GM19395 (cell line): ENCODE data around the gene PJVK.
"Not testable (repeated sequence)": the region's sequence is repeated elsewhere in the genome, so short reads cannot be mapped to it uniquely, and the experiment has no call there.

Experiments
- ATAC-seq: cut with Tn5 transposase; IDR thresholded peaks from one replicate; pipeline ENCODE4 v1.9.1; 2021; ENCODE audit warnings: mild to moderate bottlenecking, moderate library complexity; ENCODE audit not compliant: unreplicated experiment

The PJVK gene

DNA sequence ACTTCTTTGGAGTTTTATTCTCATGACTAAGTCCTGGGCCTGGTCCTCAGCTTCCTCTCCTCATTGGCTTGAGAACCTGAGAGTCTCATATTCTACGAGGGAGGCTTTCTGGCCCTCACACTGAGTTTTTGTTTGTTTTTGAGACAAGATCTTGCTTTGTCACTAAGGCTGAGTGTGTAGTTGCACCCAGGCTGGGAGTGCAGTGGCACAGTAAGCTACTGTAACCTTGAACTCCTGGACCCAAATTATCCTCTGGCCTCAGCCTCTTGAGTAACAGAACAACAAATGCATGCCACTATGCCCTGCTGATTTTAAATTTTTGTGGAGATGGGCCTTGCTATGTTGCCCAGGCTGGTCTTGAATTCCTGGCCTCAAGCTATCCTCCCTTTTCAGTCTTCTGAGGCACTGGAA is 22.8 kb upstream of the PJVK start:
- ATAC-seq: no peak

GRCh38 chr2:178429336-178429735 is 21.8 kb upstream of the PJVK start:
- no peak for ATAC-seq

DNA sequence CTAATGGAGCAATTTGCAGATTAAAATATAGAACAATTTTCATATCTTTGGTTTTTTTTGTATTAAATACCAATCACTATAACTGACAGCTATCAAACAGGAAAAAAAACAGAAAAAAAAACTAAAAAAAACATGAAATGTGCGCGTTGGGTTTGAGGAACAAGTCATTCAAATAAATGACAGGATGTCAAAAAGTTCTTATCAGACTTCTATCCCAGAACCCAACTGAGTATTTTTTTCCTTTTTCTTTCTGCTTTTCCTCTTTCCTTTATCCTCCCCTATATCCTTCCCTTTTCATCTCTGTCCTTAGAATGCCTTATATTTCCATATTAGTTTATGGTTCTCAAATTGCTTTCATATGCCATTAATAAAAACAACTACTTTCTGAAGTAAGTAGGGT is 14.5 kb upstream of the PJVK start:
- ATAC-seq: no peak

- ATAC-seq: no peak
Observed at GRCh38 chr2:178441426-178441825, 9.8 kb upstream of the PJVK start.

DNA sequence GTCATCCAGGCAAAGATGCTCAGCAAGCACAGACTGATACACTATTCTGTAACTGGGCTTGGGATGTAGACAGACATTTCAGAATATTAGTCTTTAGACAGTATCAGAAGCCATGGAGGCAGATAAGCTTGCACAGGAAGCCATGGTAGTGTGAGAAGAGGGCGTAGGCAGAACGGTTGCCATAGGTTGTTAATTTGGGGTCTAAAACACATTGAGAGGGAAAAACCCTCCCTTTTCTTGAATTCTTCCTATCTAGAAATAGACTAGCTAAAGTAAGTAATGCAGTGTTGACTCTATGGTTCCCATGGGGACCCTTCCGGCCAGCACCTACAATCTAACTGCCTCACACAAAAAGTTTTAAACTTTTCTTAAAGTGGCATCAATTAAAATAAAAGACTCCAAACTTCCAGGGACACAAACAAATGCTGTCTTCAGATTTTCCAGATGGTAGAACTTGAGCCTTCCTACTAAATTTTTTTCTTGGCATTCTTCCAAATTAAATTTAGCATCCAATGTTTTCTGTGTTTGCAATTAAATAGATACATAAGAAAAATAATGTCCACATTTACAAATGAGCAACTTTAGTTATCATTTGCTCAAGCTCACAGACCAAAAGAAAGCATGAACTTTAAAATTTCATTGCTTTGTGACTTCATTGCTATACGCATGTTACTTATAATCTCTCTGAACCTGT is 2.1 kb upstream of the PJVK start:
- ATAC-seq: no peak

DNA sequence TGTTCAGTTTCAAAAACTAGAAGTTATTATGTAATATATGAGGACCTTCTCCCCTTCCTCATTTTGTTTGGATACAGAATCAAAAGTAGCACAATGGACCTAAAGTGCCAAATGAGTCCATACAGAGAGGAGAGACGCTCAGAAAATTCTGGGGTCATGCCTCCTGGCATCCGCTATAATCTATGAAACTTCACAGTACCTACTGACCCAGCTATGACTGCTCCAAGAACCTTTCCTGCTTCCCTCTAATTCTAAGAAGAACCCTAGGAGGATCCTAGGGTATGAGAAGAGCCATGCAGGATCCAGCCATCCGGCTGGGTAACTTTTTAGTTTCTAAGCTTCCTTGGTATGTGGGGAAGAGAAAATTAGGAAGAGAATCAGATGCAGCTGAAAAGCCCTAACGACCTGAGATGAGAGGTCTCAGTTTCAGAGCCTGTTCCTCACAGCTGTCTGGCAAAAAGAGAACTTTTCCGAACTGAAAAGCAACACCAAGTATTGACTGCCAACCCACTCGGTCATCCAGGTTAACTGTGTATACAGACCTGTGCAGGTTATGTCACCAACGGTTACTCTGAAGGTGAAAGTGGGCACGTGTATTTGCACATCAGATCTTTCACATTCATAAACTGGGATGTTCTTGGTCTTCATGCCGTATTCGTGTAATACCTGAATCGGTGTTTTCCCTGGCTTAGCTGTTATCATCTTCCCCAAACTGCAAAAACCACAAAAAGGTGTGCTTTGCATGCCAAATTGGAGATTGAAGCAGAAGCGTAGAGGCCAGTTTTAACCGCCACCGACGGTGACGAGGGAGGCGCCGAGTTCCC is 1.3 kb upstream of the PJVK start:
- peak; percentile 7 for ATAC-seq

GRCh38 chr2:178450524-178450773 is 729 bp upstream of the PJVK start:
- ATAC-seq: peak; percentile 58

DNA sequence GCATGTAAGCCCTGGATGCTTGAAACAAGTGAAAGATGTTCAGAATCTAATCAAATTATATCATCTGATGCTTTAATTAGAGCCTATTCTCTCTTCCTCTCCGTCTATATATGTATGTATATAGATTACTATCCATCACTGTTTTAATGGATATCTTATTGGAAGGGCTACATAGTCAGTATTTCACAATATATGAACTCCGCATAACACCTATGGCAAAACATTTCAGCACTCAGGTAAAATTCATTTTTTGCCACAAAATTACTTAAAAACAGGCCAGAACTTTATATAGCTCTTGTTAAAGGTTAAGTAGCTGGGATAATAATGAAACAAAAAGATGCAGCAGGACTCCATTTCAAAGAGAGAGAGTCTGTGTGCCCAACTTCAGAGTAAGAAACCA is 1.2 kb downstream of the PJVK start:
- no peak for ATAC-seq

- no peak for ATAC-seq
Observed at GRCh38 chr2:178452870-178453269, 1.7 kb downstream of the PJVK start.

- no peak for ATAC-seq
Observed at GRCh38 chr2:178455947-178456346, 4.8 kb downstream of the PJVK start.

DNA sequence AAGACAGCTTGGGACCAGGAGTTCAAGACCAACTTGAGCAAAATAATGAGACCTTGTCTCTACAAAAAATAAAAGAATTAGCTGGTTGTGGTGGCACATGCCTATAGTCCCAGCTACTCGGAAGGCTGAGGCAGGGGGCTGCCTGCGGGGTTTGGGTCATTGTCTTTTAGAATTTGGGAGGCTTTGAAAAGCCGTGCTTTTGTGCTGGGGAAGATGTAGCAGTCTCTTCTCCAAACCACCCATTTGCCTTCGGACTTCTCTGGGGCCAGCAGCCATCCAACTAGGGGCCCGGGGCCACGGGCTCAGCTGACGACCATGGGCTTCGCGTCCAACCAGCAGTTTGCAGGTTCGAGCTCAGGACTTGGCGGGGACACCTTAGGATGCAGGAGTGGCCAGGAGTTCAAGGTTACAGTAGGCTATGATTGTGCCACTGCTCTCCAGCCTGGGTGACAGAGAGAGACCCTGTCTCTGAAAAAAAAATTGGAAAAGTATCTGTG is 6.3 kb downstream of the PJVK start:
- no peak for ATAC-seq

- ATAC-seq: no peak
Observed at GRCh38 chr2:178469219-178469849, 18.2 kb downstream of the PJVK start.

- ATAC-seq: not testable (repeated sequence)
Observed at GRCh38 chr2:178471313-178471712, 20.1 kb downstream of the PJVK start.

DNA sequence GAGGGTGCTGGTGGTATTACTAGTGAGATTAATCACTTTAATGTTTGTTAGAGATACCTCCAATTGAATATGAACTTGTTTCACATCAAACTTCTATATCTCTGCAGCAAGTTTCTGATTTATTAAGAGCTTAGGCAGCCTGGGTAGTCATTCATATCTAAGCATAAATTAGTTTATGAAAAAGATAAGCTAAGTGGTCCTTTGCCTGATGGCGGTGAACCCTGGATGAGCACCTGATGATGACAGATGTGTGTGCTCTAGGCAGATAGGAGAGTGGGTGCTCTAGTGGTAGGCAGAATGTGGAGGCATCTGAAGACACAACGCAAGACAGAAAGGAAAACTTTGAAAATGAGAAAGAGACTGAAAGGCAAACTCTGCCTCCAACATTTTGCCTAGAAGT is 22.2 kb downstream of the PJVK start:
- ATAC-seq: no peak

GRCh38 chr2:178473931-178474330 is 22.8 kb downstream of the PJVK start:
- ATAC-seq: no peak

DNA sequence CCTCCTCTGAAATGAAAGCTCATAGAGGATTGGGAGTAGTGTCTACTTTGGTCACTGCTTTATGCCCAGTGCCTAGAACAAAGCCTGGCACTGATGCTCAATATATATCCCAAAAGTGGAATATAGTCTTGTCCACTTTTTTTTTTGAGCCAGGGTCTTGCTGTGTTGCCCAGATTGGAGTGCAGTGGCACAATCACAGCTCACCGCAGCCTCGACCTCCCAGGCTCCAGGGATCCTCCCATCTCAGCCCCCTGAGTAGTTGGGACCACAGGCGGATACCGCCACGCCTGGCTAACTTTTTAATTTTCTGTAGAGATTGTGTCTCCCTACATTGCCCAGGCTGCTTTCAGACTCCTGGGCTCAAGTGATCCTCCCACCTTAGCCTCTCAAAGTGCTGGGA is 23.4 kb downstream of the PJVK start:
- no peak for ATAC-seq

- ATAC-seq: no peak
Observed at GRCh38 chr2:178476477-178476876, 25.3 kb downstream of the PJVK start.

DNA sequence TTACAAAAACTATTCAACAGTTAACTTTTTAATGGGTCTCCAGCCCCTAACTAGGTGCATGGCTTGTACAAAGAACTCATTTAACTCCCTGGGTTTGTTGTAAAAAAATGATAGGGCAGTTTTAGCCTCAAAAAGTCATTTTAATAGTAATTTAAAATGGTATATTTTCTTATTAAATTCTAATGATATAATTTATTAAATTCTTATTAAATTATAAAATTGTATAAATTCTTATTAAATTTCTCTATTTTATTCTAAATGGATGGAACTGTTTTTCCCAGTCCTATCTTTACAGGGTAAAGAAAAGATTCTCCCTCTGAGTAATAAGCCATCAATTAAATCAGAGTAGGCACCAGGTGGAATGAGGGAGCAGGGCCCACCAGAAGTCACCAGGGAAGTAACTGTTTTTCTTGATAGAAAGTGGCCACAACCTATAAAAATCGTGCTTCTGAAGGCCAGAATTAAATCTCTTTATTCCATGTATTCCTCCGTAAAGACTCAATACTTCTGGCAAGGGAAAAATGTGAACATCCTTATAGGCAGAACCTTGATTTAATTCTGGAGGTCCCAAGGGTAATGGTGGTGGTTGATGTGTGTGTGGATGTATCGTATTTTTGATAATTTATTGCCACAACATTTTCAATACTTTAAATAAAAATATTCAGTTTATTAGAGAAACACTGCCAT is 26.4 kb downstream of the PJVK start:
- ATAC-seq: no peak

DNA sequence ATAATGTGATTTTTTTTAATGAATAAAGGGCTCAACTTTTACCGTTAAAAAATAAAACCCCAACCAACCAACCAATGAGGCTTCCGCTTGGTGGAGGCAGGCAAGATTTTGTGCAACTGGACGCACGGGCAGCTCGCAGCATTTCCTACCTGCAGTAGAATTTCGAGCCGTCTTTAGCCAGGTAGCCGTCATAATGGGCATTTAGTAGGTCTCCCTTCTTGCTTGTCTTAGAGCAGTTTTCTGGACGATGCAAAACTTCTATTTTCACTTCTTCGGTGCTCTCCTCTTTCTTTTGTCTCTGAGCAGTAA is 26.9 kb downstream of the PJVK start:
- peak; percentile 7 for ATAC-seq

DNA sequence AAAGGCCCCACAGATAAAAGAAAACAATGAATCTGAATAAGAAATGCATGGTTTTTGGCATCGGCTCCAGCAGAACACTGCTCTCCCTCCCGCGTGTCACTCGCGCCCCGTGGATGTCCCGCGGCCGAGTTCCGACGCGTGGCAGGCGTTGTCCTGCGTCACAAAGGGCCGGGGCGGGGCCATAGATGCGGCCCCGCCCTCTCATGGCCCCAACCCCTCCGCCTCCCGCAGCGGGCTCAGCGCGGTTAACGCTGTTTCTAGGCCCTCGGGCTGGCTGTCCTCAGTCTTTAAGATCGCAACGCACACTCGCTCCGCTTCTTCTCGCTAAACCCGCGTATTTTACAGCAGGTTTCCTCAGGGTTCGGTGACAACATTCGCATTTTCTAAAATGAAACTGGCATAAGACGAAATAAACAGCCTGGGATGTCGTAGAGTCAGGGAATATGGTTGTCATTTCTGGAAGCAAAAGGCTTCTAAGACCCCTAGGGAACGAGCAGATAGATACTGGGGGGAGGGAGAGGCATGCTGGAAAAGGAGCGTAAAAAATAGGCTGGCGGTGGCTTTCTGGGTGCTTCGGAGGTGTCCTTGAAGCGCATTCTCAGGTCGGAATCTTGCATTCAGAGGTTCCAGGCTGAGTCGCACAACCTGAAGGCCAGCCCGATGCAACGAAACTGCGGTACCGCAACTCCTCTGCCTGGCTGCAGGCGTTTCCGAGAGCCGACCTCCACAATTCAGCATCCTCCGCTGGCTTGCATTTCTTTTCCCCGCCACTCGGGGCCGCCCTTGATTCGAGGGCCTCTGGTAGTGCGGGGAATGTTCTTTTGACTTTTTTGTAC is 27.5 kb downstream of the PJVK start, which contains the start of gene FKBP7:
Gene FKBP7, minus strand, starts transcription at position 162 of the 836 bp plus-strand sequence. Its CDS starts 101 bp downstream, at position 61.
- ATAC-seq: peak; percentile 52

- ATAC-seq: no peak
Observed at GRCh38 chr2:178479275-178479616, 28.1 kb downstream of the PJVK start.
